GM12878 (cell line): ENCODE data around the gene CCDC197. TPM values are rescaled to one million over a fixed set of nuclear protein-coding genes. Genes with fewer than 3 reads are reported as not detected.

Source experiments
- ATF2 ChIP-seq: IDR thresholded peaks from 2 replicates; pipeline ENCODE4 v1.6.1; 2012; ENCODE audit warnings: low read length, inconsistent platforms
- BACH1 ChIP-seq: fragments of 450-650 bp; IDR thresholded peaks from 2 replicates; pipeline ENCODE4 v1.6.1; 2017; ENCODE audit warnings: mild to moderate bottlenecking, borderline replicate concordance
- BHLHE40 ChIP-seq, 2 experiments: fragments of 450-650 bp in 1 of 2; IDR thresholded peaks; 2 replicates each; pipeline ENCODE4 v1.6.1; 2011 to 2017; ENCODE audit warnings: low read depth in 2 of 2, borderline replicate concordance in 1 of 2, improper control_type of control experiment in 1 of 2, low read length in 1 of 2, mild to moderate bottlenecking in 1 of 2
- CBX5 ChIP-seq: sonication (generic); IDR thresholded peaks from 2 replicates; pipeline ENCODE4 v1.6.1; 2016; ENCODE audit warnings: low read depth, moderate library complexity, mild to moderate bottlenecking, inconsistent platforms
- CREM ChIP-seq: IDR thresholded peaks from 2 replicates; pipeline ENCODE4 v1.6.1; 2014; ENCODE audit warnings: antibody characterized with exemption, low read depth
- CTCF ChIP-seq, 3 experiments: IDR thresholded peaks in 2 of 3; conservative IDR thresholded peaks in 1 of 3; 2 replicates each; pipeline ENCODE4 v1.5.1; 2011; ENCODE audit warnings: low read depth in 3 of 3, low read length in 3 of 3, mild to moderate bottlenecking in 3 of 3, control low read depth in 2 of 3, moderate library complexity in 2 of 3, inconsistent platforms in 1 of 3, mixed read lengths in 1 of 3; ENCODE audit not compliant: control insufficient read depth in 2 of 3, insufficient read depth in 1 of 3; ENCODE audit errors: extremely low read depth in 1 of 3
- EED ChIP-seq: sonication (generic); IDR thresholded peaks from 2 replicates; pipeline ENCODE4 v1.6.1; 2016; ENCODE audit warnings: antibody characterized with exemption, low read depth
- KDM1A ChIP-seq: fragments of 200-600 bp; sonication (generic); IDR thresholded peaks from 2 replicates; pipeline ENCODE4 v1.6.1; 2016; ENCODE audit warnings: borderline replicate concordance
- LARP7 ChIP-seq: fragments of 450-650 bp; IDR thresholded peaks from 2 replicates; pipeline ENCODE4 v1.6.1; 2017; ENCODE audit warnings: mild to moderate bottlenecking
- MYB ChIP-seq: fragments of 150-350 bp; IDR thresholded peaks from 2 replicates; pipeline ENCODE4 v1.6.1; 2014; ENCODE audit warnings: mild to moderate bottlenecking, low read depth, low read length, borderline replicate concordance
- POLR2AphosphoS5 ChIP-seq: IDR thresholded peaks from 2 replicates; pipeline ENCODE4 v1.6.1; 2011; ENCODE audit warnings: mild to moderate bottlenecking, low read length, inconsistent platforms
- RCOR1 ChIP-seq: conservative IDR thresholded peaks from 2 replicates; pipeline ENCODE4 v1.6.1; 2012; ENCODE audit warnings: low read depth, low read length, improper control_type of control experiment
- RELB ChIP-seq: fragments of 450-650 bp; IDR thresholded peaks from 2 replicates; pipeline ENCODE4 v1.6.1; 2017; ENCODE audit warnings: low read depth, mild to moderate bottlenecking, moderate library complexity
- SMAD1 ChIP-seq: fragments of 450-650 bp; IDR thresholded peaks from 2 replicates; pipeline ENCODE4 v1.6.1; 2018; ENCODE audit warnings: mild to moderate bottlenecking, low read depth; ENCODE audit not compliant: partially characterized antibody
- SRF ChIP-seq, 2 experiments: IDR thresholded peaks; 2 replicates each; pipeline ENCODE4 v1.6.1; 2011; ENCODE audit warnings: low read depth in 2 of 2, low read length in 2 of 2, mild to moderate bottlenecking in 1 of 2, moderate library complexity in 1 of 2
- TARDBP ChIP-seq: IDR thresholded peaks from 2 replicates; pipeline ENCODE4 v1.6.1; 2016; ENCODE audit warnings: borderline replicate concordance
- TCF12 ChIP-seq: IDR thresholded peaks from 2 replicates; pipeline ENCODE4 v1.6.1; 2011; ENCODE audit warnings: low read depth, mild to moderate bottlenecking, low read length
- ZNF274 ChIP-seq: IDR thresholded peaks from one replicate; pipeline ENCODE4 v1.8.0; 2011; ENCODE audit not compliant: insufficient read length, insufficient read depth
- ZNF384 ChIP-seq: IDR thresholded peaks from 2 replicates; pipeline ENCODE4 v1.6.1; 2012; ENCODE audit warnings: low read depth, mild to moderate bottlenecking, low read length, improper control_type of control experiment, borderline replicate concordance
- ZZZ3 ChIP-seq: IDR thresholded peaks from 2 replicates; pipeline ENCODE4 v1.6.1; 2011; ENCODE audit warnings: low read depth; ENCODE audit not compliant: control insufficient read depth, insufficient read length
- polyA plus RNA-seq, 11 experiments: library from polyadenylated mRNA; depleted of rRNA in 4 of 11; unstranded in 6 of 11; stranded (reverse) in 5 of 11; fragments of >200 nt; fragmentation: Nextera tagmentation in 4 of 11; fragmentation: Illumina TruSeq in 1 of 11; extraction: Ambion mirVana in 4 of 11; extraction: Trizol in 1 of 11; gene quantifications; 1 replicate in 1 of 11; 2 replicates in 10 of 11; pipeline versions ENCODE4 v1.2.1 to v1.2.3, GENCODE V29; 2011 to 2016; ENCODE audit warnings: inconsistent platforms in 2 of 11, missing spikeins in 2 of 11, low read depth in 1 of 11
- total RNA-seq, 4 experiments: library from RNA; depleted of rRNA in 3 of 4; stranded (reverse); fragments of >200 nt in 3 of 4; fragmentation: Illumina TruSeq in 1 of 4; extraction: Trizol in 1 of 4; gene quantifications; 2 replicates each; pipeline versions ENCODE4 v1.2.1 to v1.2.3, GENCODE V29; 2013 to 2021
- TF ChIP-seq, protein P1 (sequence below): IDR thresholded peaks from 2 replicates; pipeline ENCODE4 v1.6.1; 2011; ENCODE audit warnings: borderline replicate concordance, low read depth, mild to moderate bottlenecking, moderate library complexity, mixed read lengths, low read length; ENCODE audit not compliant: insufficient read depth; ENCODE audit errors: extremely low read length
- TF ChIP-seq, protein P2 (sequence below): fragments of 450-650 bp; IDR thresholded peaks from 2 replicates; pipeline ENCODE4 v1.6.1; 2016; ENCODE audit warnings: mild to moderate bottlenecking

Gene CCDC197
- total and polyA plus RNA-seq, 10 of the 15 experiments (the other 5 are each of a cell fraction or from before 2014, with no cell fraction given), result 0.12 TPM; not detected in 9

- TF ChIP-seq RELB (peak; percentile 72), EED (peak; percentile 67; the same call in 1 of the 2 replicates), ZNF274 (no peak), BHLHE40 (IDR thresholded peaks at IDR 0.05; ENCODE audit: borderline replicate concordance in 1 of 2, low read depth in 2 of 2, low read length in 1 of 2) (peak; percentile 53 to 65; a peak in 3 of 4 replicates), MYB (peak; percentile 57; the same call in 1 of the 2 replicates), TCF12 (peak; percentile 98), CREM (peak; percentile 81), TARDBP (no peak), ZZZ3 (no peak), KDM1A (no peak), RCOR1 (0 out of 2 replicates have a peak, but pooled peaks have one; percentile 54), ATF2 (no peak), SRF (IDR thresholded peaks at IDR 0.05; ENCODE audit: low read depth in 2 of 2, low read length in 2 of 2) (peak in 1 of 2 experiments; percentile 69; a peak in 2 of 4 replicates), ZNF384 (no peak), POLR2AphosphoS5 (peak; percentile 65), SMAD1 (no peak), BACH1 (0 out of 2 replicates have a peak, but pooled peaks have one; percentile 26), LARP7 (peak; percentile 42; the same call in 1 of the 2 replicates), CTCF (IDR thresholded peaks at IDR 0.05 in 2 of 3, conservative IDR thresholded peaks at IDR 0.05 in 1 of 3; ENCODE audit: control insufficient read depth in 2 of 3, extremely low read depth in 1 of 3, insufficient read depth in 1 of 3, low read depth in 3 of 3, low read length in 3 of 3) (no peak), CBX5 (no peak)
- TF ChIP-seq, protein P1, sequence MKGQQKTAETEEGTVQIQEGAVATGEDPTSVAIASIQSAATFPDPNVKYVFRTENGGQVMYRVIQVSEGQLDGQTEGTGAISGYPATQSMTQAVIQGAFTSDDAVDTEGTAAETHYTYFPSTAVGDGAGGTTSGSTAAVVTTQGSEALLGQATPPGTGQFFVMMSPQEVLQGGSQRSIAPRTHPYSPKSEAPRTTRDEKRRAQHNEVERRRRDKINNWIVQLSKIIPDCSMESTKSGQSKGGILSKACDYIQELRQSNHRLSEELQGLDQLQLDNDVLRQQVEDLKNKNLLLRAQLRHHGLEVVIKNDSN, result no peak
- TF ChIP-seq, protein P2, sequence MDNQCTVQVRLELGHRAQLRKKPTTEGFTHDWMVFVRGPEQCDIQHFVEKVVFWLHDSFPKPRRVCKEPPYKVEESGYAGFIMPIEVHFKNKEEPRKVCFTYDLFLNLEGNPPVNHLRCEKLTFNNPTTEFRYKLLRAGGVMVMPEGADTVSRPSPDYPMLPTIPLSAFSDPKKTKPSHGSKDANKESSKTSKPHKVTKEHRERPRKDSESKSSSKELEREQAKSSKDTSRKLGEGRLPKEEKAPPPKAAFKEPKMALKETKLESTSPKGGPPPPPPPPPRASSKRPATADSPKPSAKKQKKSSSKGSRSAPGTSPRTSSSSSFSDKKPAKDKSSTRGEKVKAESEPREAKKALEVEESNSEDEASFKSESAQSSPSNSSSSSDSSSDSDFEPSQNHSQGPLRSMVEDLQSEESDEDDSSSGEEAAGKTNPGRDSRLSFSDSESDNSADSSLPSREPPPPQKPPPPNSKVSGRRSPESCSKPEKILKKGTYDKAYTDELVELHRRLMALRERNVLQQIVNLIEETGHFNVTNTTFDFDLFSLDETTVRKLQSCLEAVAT, result peak; percentile 75
Observed at GRCh38 chr14:93962701-93963601, 34.1 kb upstream of the CCDC197 start (continued).
